Glutamatergic neuron (in vitro differentiated cells): ENCODE results near the gene OR52W1. TPM values are rescaled to one million over a fixed set of nuclear protein-coding genes. Genes with fewer than 3 reads are reported as not detected.

Experiments
- DNase-seq: peaks from one replicate; pipeline ENCODE4 v3.0.0; 2022
- H3K27ac Mint-ChIP-seq: one replicate; pipeline ENCODE4 v1.8.0; 2020; ENCODE audit warnings: mild to moderate bottlenecking, mixed read lengths, inconsistent platforms; ENCODE audit not compliant: unreplicated experiment
- H3K27me3 Mint-ChIP-seq: one replicate; pipeline ENCODE4 v1.8.0; 2020; ENCODE audit warnings: mild to moderate bottlenecking, moderate library complexity, mixed read lengths, inconsistent platforms; ENCODE audit not compliant: unreplicated experiment
- H3K36me3 Mint-ChIP-seq: one replicate; pipeline ENCODE4 v1.8.0; 2020; ENCODE audit warnings: mild to moderate bottlenecking, mixed read lengths, inconsistent platforms; ENCODE audit not compliant: unreplicated experiment
- H3K4me1 Mint-ChIP-seq: one replicate; pipeline ENCODE4 v1.8.0; 2020; ENCODE audit warnings: mild to moderate bottlenecking, low read depth, mixed read lengths, inconsistent platforms; ENCODE audit not compliant: unreplicated experiment
- H3K4me3 Mint-ChIP-seq: one replicate; pipeline ENCODE4 v1.8.0; 2020; ENCODE audit warnings: mild to moderate bottlenecking, mixed read lengths, inconsistent platforms; ENCODE audit not compliant: unreplicated experiment
- H3K9me3 Mint-ChIP-seq: one replicate; pipeline ENCODE4 v1.8.0; 2020; ENCODE audit warnings: mild to moderate bottlenecking, moderate library complexity, mixed read lengths, inconsistent platforms; ENCODE audit not compliant: unreplicated experiment
- total RNA-seq: library from RNA; stranded (reverse); fragmentation: NEBNext Ultra II Directional; extraction: Animal tissue kit (Norgen Biotek cat#: 25700); gene quantifications from one replicate; pipeline ENCODE4 v1.2.1, GENCODE V29; 2021; ENCODE audit not compliant: unreplicated experiment
- TF ChIP-seq, protein P1 (sequence below): fragments of 200-600 bp; sonication (generic); IDR thresholded peaks from one replicate; pipeline ENCODE4 v1.5.0; 2021; ENCODE audit not compliant: partially characterized antibody, unreplicated experiment

OR52W1 gene
- total RNA-seq, 1 donor from 2014 or later = not detected

DNA sequence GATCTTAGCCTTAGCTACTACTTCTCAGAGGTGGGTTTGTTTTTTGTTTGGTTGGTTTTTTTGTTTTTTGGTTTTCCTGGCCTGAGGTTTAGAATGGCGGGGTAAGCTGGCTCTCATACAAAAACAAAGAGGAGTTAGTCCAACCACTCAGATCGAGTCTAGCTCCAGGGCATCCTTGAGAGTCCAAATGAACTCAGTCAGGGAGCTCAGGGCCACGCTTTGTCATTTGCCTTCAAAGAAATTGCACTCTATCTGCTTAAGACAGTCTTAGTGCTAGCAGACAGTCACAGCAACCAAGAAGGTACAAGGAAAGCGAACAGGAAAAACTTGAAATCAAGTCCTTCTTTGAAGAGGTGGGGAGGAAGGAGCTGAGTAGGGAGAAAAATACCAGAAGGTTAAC is 17.5 kb downstream of the OR52W1 start:
- no peak for DNase-seq
- Mint-ChIP-seq H3K4me3 (no peak overlapping the region), H3K4me1 (no peaks in the 10 kb centered on the region), H3K27ac (no peak overlapping the region), H3K36me3 (peaks cover 3% of the 10 kb centered on the region), H3K27me3 (no peaks in the 10 kb centered on the region), H3K9me3 (no peaks in the 10 kb centered on the region)
- TF ChIP-seq, protein P1, sequence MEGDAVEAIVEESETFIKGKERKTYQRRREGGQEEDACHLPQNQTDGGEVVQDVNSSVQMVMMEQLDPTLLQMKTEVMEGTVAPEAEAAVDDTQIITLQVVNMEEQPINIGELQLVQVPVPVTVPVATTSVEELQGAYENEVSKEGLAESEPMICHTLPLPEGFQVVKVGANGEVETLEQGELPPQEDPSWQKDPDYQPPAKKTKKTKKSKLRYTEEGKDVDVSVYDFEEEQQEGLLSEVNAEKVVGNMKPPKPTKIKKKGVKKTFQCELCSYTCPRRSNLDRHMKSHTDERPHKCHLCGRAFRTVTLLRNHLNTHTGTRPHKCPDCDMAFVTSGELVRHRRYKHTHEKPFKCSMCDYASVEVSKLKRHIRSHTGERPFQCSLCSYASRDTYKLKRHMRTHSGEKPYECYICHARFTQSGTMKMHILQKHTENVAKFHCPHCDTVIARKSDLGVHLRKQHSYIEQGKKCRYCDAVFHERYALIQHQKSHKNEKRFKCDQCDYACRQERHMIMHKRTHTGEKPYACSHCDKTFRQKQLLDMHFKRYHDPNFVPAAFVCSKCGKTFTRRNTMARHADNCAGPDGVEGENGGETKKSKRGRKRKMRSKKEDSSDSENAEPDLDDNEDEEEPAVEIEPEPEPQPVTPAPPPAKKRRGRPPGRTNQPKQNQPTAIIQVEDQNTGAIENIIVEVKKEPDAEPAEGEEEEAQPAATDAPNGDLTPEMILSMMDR = no peak

DNA sequence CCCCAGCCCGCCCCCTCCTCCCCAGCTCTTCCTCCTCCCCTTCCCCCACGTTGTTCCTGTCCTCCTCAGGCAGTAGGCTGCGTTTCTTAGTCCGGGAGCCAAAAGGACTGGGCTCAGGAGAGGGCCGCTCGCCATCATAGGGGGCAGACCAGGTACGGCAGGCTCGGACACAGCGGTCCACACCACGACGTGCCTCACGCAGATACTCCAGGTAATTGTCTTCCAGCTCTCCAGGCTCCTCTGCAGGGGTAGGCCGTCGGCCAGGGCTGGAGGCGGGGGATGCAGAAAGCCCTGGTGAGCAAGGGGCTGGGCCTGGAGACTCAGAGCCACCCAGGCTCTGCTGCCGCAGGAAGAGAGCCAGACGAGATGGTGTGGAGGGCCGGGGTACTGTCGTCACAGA is 18.7 kb downstream of the OR52W1 start:
- Mint-ChIP-seq H3K27ac (no peak overlapping the region), H3K4me1 (no peaks in the 10 kb centered on the region), H3K27me3 (no peaks in the 10 kb centered on the region), H3K36me3 (peaks cover 3% of the 10 kb centered on the region), H3K9me3 (no peaks in the 10 kb centered on the region), H3K4me3 (no peak overlapping the region)
- TF ChIP-seq, protein P1 = no peak
- DNase-seq = no peak

DNA sequence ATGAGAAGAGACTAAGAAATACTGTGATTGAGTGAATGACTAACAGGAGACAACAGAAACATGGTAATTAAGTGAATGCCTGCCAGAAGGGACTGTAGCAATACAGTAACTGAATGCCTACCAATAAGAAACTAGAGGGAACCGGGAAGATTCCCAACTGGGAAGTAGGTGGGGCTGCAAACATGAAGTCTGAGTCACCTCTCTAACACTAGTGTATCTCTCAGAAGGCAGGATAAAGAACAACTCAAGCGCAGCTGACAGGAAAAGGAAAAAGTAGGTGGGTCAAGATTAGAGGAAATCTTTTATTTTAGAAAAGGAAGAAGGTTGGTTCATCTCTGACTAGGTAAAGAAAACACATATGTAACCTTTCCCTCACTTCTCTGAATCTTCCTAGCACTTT is 20.3 kb downstream of the OR52W1 start:
- Mint-ChIP-seq H3K4me1 (no peaks in the 10 kb centered on the region), H3K27me3 (no peaks in the 10 kb centered on the region), H3K27ac (no peak overlapping the region), H3K36me3 (peaks cover 3% of the 10 kb centered on the region), H3K9me3 (no peaks in the 10 kb centered on the region), H3K4me3 (no peak overlapping the region)
- no peak for DNase-seq
- TF ChIP-seq, protein P1 = no peak

DNA sequence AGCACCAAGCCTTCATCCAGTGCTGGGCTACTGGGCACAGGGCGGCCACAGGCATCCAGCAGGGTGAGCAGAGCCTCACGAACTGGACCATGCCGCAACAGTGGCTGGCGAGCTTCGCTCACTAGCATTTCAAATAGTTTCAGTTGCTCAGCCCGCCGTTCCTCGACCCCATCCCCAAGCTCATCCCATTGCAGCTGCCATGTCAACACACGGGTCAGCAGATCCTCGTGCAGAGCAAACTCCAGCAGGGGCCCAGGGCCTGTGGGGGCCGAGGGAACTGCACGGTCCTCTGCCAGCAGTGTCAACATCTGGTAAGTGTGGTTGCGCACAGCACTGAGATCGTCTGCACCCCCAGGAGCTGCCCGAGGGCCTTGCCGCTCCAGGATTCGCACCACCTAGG is 24.8 kb downstream of the OR52W1 start:
- no peaks in the 10 kb centered on the region for H3K27me3 Mint-ChIP-seq
- no peak overlapping the region for H3K27ac Mint-ChIP-seq
- no peak overlapping the region for H3K4me3 Mint-ChIP-seq
- DNase-seq = no peak
- no peaks in the 10 kb centered on the region for H3K4me1 Mint-ChIP-seq
- TF ChIP-seq, protein P1 = no peak
- H3K36me3 Mint-ChIP-seq = no peaks in the 10 kb centered on the region
- no peaks in the 10 kb centered on the region for H3K9me3 Mint-ChIP-seq

DNA sequence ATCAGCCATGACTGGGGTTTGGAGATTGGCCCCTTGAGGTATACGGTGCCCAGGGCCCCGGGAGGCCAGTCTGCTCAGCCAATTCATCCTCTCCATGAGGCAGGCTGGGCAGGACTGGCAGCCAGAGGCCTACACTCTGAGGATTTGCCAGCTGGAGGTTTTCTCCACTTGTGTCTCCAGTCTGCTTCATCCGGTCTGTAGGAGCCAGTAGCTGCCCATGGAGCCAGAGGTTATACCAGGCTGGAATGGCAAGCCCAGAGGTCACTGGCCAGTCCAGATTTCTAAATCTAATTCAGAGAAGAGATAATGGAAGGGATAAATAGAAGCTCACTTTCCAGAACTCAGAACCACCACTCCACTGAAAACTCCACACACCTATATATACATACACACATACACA is 25.4 kb downstream of the OR52W1 start:
- no peak overlapping the region for H3K4me3 Mint-ChIP-seq
- no peaks in the 10 kb centered on the region for H3K9me3 Mint-ChIP-seq
- H3K36me3 Mint-ChIP-seq = no peaks in the 10 kb centered on the region
- DNase-seq = no peak
- H3K4me1 Mint-ChIP-seq = no peaks in the 10 kb centered on the region
- no peak overlapping the region for H3K27ac Mint-ChIP-seq
- no peaks in the 10 kb centered on the region for H3K27me3 Mint-ChIP-seq
- TF ChIP-seq, protein P1 = no peak
